Mesenteric fat pad (tissue), 1 donor: ENCODE results near the gene ZBTB8B. TPM values are rescaled to one million over a fixed set of nuclear protein-coding genes. Genes with fewer than 3 reads are reported as not detected.
"Not testable (repeated sequence)": the region's sequence is repeated elsewhere in the genome, so short reads cannot be mapped to it uniquely, and the experiment has no call there.

ENCODE experiments used
- DNase-seq: peaks from one replicate; pipeline ENCODE4 v3.0.0-alpha.2; 2020; ENCODE audit warnings: low spot score
- long read RNA-seq: library from polyadenylated mRNA; unstranded; transcript quantifications from one replicate; pipeline ENCODE4 v2.0.0, GENCODE V29; 2020
- total RNA-seq: library from RNA; stranded (reverse); fragmentation: NEBNext Ultra II Directional; extraction: Animal tissue kit (Norgen Biotek cat#: 25700); gene quantifications from one replicate; pipeline ENCODE4 v1.2.1, GENCODE V29; 2021
- donor health status: DM: yes; HTN: yes; CAD: no.

ZBTB8B gene
- total RNA-seq = not detected
- long read RNA-seq = 0 reads

- DNase-seq = no peak
Measured at GRCh38 chr1:32464716-32465577, at the start of gene ZBTB8B. ZBTB8B (plus strand) TSS chr1:32465072; CDS start chr1:32470625, 5,553 bp downstream.

GRCh38 chr1:32421775-32422174 lies 43.1 kb upstream of the ZBTB8B start:
- DNase-seq = no peak

- no peak for DNase-seq
Measured at GRCh38 chr1:32426489-32427255, 38.2 kb upstream of the ZBTB8B start.

GRCh38 chr1:32427264-32427963 lies 37.5 kb upstream of the ZBTB8B start:
- DNase-seq = no peak

- DNase-seq = no peak
Measured at GRCh38 chr1:32431736-32432400, 33.0 kb upstream of the ZBTB8B start.

GRCh38 chr1:32438136-32438535 lies 26.7 kb upstream of the ZBTB8B start:
- DNase-seq = no peak

- peak; percentile 9 for DNase-seq
Measured at GRCh38 chr1:32438777-32439176, 26.1 kb upstream of the ZBTB8B start.

GRCh38 chr1:32441467-32441866 lies 23.4 kb upstream of the ZBTB8B start:
- DNase-seq = peak; percentile 28

GRCh38 chr1:32447469-32448185 lies 17.2 kb upstream of the ZBTB8B start:
- no peak for DNase-seq

- not testable (repeated sequence) for DNase-seq
Measured at GRCh38 chr1:32448186-32448772, 16.6 kb upstream of the ZBTB8B start.

- no peak for DNase-seq
Measured at GRCh38 chr1:32448773-32449456, 16.0 kb upstream of the ZBTB8B start.

GRCh38 chr1:32449457-32449831 lies 15.4 kb upstream of the ZBTB8B start:
- DNase-seq = not testable (repeated sequence)

- DNase-seq = no peak
Measured at GRCh38 chr1:32454726-32455125, 10.1 kb upstream of the ZBTB8B start.

- peak; percentile 2 for DNase-seq
Measured at GRCh38 chr1:32455958-32456357, 8.9 kb upstream of the ZBTB8B start.

- not testable (repeated sequence) for DNase-seq
Measured at GRCh38 chr1:32458798-32459197, 6.1 kb upstream of the ZBTB8B start.

GRCh38 chr1:32462977-32463376 lies 1.9 kb upstream of the ZBTB8B start:
- DNase-seq = not testable (repeated sequence)

- DNase-seq = no peak
Measured at GRCh38 chr1:32464191-32464715, 619 bp upstream of the ZBTB8B start.

- peak; percentile 12 for DNase-seq
Measured at GRCh38 chr1:32465578-32465933, 684 bp downstream of the ZBTB8B start.

GRCh38 chr1:32466761-32467160 lies 1.9 kb downstream of the ZBTB8B start:
- peak; percentile 12 for DNase-seq
